Panc1 (cell line): ENCODE measurements around the gene SLCO1C1. TPM values are rescaled to one million over a fixed set of nuclear protein-coding genes. Genes with fewer than 3 reads are reported as not detected.

Source experiments
- ATAC-seq: fragments of 200-7000 bp; cut with Tn5 transposase; 2 replicates; pipeline ENCODE4 v1.9.1; 2020; ENCODE audit warnings: mild to moderate bottlenecking, moderate library complexity
- BruUV-seq: library from RNA; stranded (reverse); fragments of 400-500 nt; replicated peaks from 2 replicates; lab custom pipeline; 2021; lab: Mats Ljungman, UMichigan
- CTCF ChIA-PET: fragments of 300-600 bp; sonication (Branson Sonifier 250); formaldehyde crosslinking; loops from one replicate; lab custom pipeline; 2022; ENCODE audit warnings: antibody characterized with exemption; lab: Charles Lee
- POLR2A ChIA-PET: fragments of 300-600 bp; sonication (Branson Sonifier 250); formaldehyde crosslinking; loops from one replicate; lab custom pipeline; 2022; ENCODE audit warnings: antibody characterized with exemption; lab: Charles Lee
- DNase-seq: peaks from one replicate; pipeline ENCODE4 v3.0.0-alpha.2; 2010; ENCODE audit warnings: low read depth, low spot score
- H3K27ac ChIP-seq: 2 replicates; pipeline ENCODE4 v1.5.1; 2011; ENCODE audit warnings: mild to moderate bottlenecking, low read length, inconsistent platforms
- H3K27me3 ChIP-seq: fragments of 200-500 bp; sonication (Bioruptor generic); 2 replicates; pipeline ENCODE4 v1.6.0; 2014; ENCODE audit warnings: low read length, inconsistent platforms; ENCODE audit not compliant: control insufficient read depth, insufficient read depth
- H3K36me3 ChIP-seq: fragments of 200-500 bp; sonication (Bioruptor generic); 2 replicates; pipeline ENCODE4 v1.5.1; 2014; ENCODE audit warnings: inconsistent platforms, mild to moderate bottlenecking, low read length, moderate library complexity; ENCODE audit not compliant: control insufficient read depth, insufficient read depth
- H3K4me1 ChIP-seq: 2 replicates; pipeline ENCODE4 v1.5.1; 2011; ENCODE audit warnings: inconsistent platforms, mild to moderate bottlenecking, low read length, moderate library complexity; ENCODE audit not compliant: control insufficient read depth, insufficient read depth
- H3K4me3 ChIP-seq, 2 experiments: 2 replicates each; pipeline ENCODE4 v1.5.1; 2011 to 2012; ENCODE audit warnings: low read depth in 2 of 2, low read length in 2 of 2, mild to moderate bottlenecking in 2 of 2, inconsistent platforms in 1 of 2, moderate library complexity in 1 of 2
- H3K9me3 ChIP-seq: fragments of 200-500 bp; sonication (Bioruptor generic); 2 replicates; pipeline ENCODE4 v1.5.1; 2014; ENCODE audit warnings: low read depth, mild to moderate bottlenecking, inconsistent platforms, low read length, moderate library complexity; ENCODE audit not compliant: control insufficient read depth, insufficient read depth
- CTCF ChIP-seq: fragments of 450-650 bp; IDR thresholded peaks from 2 replicates; pipeline ENCODE4 v1.5.1; 2017; ENCODE audit warnings: mild to moderate bottlenecking
- POLR2AphosphoS5 ChIP-seq: IDR thresholded peaks from 2 replicates; pipeline ENCODE4 v1.6.1; 2012; ENCODE audit warnings: mild to moderate bottlenecking, low read depth, low read length, moderate library complexity
- REST ChIP-seq, 2 experiments: IDR thresholded peaks; 2 replicates each; pipeline ENCODE4 v1.6.1; 2011 to 2012; ENCODE audit warnings: low read depth in 2 of 2, control low read depth in 1 of 2, low read length in 1 of 2, mild to moderate bottlenecking in 1 of 2, moderate library complexity in 1 of 2; ENCODE audit not compliant: insufficient read depth in 1 of 2
- SIN3A ChIP-seq: IDR thresholded peaks from 2 replicates; pipeline ENCODE4 v1.6.1; 2012; ENCODE audit warnings: low read depth, mild to moderate bottlenecking, low read length, moderate library complexity, borderline replicate concordance; ENCODE audit not compliant: insufficient read depth
- TCF7L2 ChIP-seq: IDR thresholded peaks from 2 replicates; pipeline ENCODE4 v1.6.1; 2011; ENCODE audit warnings: mild to moderate bottlenecking, low read depth, low read length, inconsistent platforms
- in situ Hi-C: cut with HindIII; loops from 2 replicates; pipeline ENCODE4 v1.10.0; 2016; ENCODE audit warnings: low sequenced_read_pairs, low pct_unique_long_range_greater_than_20kb
- intact Hi-C: fragments of 100-400 bp; cut with micrococcal nuclease; formaldehyde crosslinking; loops from one replicate; pipeline ENCODE4 v1.10.0; 2022; ENCODE audit not compliant: unreplicated experiment
- total RNA-seq: library from RNA; stranded (reverse); gene quantifications from one replicate; pipeline ENCODE4 v1.2.1, GENCODE V29; 2021; ENCODE audit not compliant: unreplicated experiment

The SLCO1C1 gene
- total RNA-seq, 1 experiment from 2014 or later = not detected

DNA sequence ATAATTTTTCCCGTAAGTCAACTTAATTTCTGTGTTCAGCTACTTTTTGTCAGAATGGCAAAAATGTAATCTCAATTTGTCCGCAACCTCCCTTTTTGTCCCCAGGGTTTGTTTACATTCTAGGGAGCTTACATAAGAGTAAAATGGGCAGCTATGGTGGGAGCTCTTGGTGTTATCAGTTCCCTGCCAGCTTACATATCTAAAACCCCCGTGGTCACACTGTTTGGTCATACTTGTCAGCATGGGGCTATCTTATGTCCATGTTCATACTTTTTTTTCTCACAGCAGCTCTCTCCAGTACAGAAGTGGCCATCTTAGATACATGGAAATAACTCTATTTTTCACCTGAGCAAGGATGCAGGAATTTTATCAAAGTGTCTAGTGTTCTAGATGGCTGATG, 16.7 kb downstream of the SLCO1C1 start:
- no peaks in the 10 kb centered on the region for H3K9me3 ChIP-seq
- no peak overlapping the region for H3K4me3 ChIP-seq
- in situ Hi-C loops = no loop called here
- TF ChIP-seq SIN3A = no peak
- TF ChIP-seq REST (IDR thresholded peaks at IDR 0.05; ENCODE audit: insufficient read depth in 1 of 2, low read depth in 2 of 2, low read length in 1 of 2) = no peak
- TF ChIP-seq POLR2AphosphoS5 = no peak
- no peak for TF ChIP-seq TCF7L2
- TF ChIP-seq CTCF = no peak
- H3K4me1 ChIP-seq = no peaks in the 10 kb centered on the region
- no peaks in the 10 kb centered on the region for H3K36me3 ChIP-seq
- CTCF ChIA-PET = no interaction called here
- intact Hi-C loops = no loop called here
- POLR2A ChIA-PET = no interaction called here
- H3K27me3 ChIP-seq = no peaks in the 10 kb centered on the region
- BruUV-seq = no TSS peak
- no peak for DNase-seq
- H3K27ac ChIP-seq = no peak overlapping the region
- ATAC-seq = no peak

- BruUV-seq = no TSS peak
- Histone ChIP-seq H3K27me3 (no peaks in the 10 kb centered on the region), H3K36me3 (no peaks in the 10 kb centered on the region), H3K4me3 (no peak overlapping the region), H3K4me1 (no peaks in the 10 kb centered on the region), H3K9me3 (no peaks in the 10 kb centered on the region), H3K27ac (no peak overlapping the region)
- intact Hi-C loops (no loop called here), in situ Hi-C loops (no loop called here)
- no peak for ATAC-seq
- ChIA-PET POLR2A (no interaction called here), CTCF (no interaction called here)
- no peak for DNase-seq
- TF ChIP-seq CTCF (no peak), POLR2AphosphoS5 (no peak), REST (IDR thresholded peaks at IDR 0.05; ENCODE audit: insufficient read depth in 1 of 2, low read depth in 2 of 2, low read length in 1 of 2) (no peak), TCF7L2 (no peak), SIN3A (no peak)
These were observed 20.9 kb downstream of the SLCO1C1 start for GRCh38 chr12:20716037-20716436.
